B cell (primary cell): ENCODE data around the gene ERC2. TPM values are rescaled to one million over a fixed set of nuclear protein-coding genes. Genes with fewer than 3 reads are reported as not detected.

ENCODE experiments used
- ATAC-seq: fragments of 200-7000 bp; cut with Tn5 transposase; one replicate; pipeline ENCODE4 v1.10.0; 2021; ENCODE audit warnings: low read depth, mild to moderate bottlenecking, moderate number of reproducible peaks, moderate library complexity
- CTCF ChIA-PET: fragments of 350-600 bp; sonication (Branson Sonifier 250); formaldehyde crosslinking; loops from one replicate; lab custom pipeline; 2021; ENCODE audit warnings: antibody characterized with exemption, inconsistent platforms; lab: Charles Lee
- POLR2A ChIA-PET: fragments of 350-600 bp; sonication (Branson Sonifier 250); formaldehyde crosslinking; loops from one replicate; lab custom pipeline; 2021; ENCODE audit warnings: antibody characterized with exemption; lab: Charles Lee
- DNase-seq: peaks from one replicate; pipeline ENCODE4 v3.0.0; 2013
- H2AFZ ChIP-seq: 2 replicates; pipeline ENCODE4 v1.6.1; 2012; ENCODE audit warnings: mild to moderate bottlenecking, low read depth, low read length; ENCODE audit not compliant: insufficient read depth, poor library complexity, severe bottlenecking
- H3K27ac ChIP-seq, 2 donors: 1 replicate in 1 of 2; 2 replicates in 1 of 2; pipeline ENCODE4 v1.5.1; 2012 to 2013; ENCODE audit warnings: low read length in 2 of 2, mild to moderate bottlenecking in 2 of 2, moderate library complexity in 1 of 2
- H3K27me3 ChIP-seq, 4 experiments: fragments of 200-600 bp in 1 of 4; sonication (generic) in 1 of 4; replicated peaks in 1 of 4; 1 replicate in 2 of 4; 2 replicates in 2 of 4; pipeline versions ENCODE4 v1.6.1 to v1.7.0; 2013 to 2016; ENCODE audit warnings: low read length in 3 of 4, mild to moderate bottlenecking in 2 of 4, mixed read lengths in 1 of 4, moderate library complexity in 1 of 4; ENCODE audit not compliant: insufficient read depth in 4 of 4, control insufficient read depth in 3 of 4; ENCODE audit errors: control extremely low read depth in 1 of 4
- H3K36me3 ChIP-seq, 2 experiments: replicated peaks in 1 of 2; 1 replicate in 1 of 2; 2 replicates in 1 of 2; pipeline versions ENCODE4 v1.6.1 to v1.7.1; 2013; ENCODE audit warnings: low read length in 1 of 2; ENCODE audit not compliant: insufficient read depth in 2 of 2, control insufficient read depth in 1 of 2; ENCODE audit errors: control extremely low read depth in 1 of 2, extremely low read depth in 1 of 2
- H3K4me1 ChIP-seq, 2 donors: fragments of 200-600 bp in 1 of 2; sonication (generic) in 1 of 2; 1 replicate in 1 of 2; 2 replicates in 1 of 2; pipeline versions ENCODE4 v1.5.1 to v1.6.1; 2013 to 2017; ENCODE audit warnings: low read length in 2 of 2; ENCODE audit not compliant: control insufficient read depth in 2 of 2, insufficient read depth in 2 of 2
- H3K4me2 ChIP-seq: replicated peaks from 2 replicates; pipeline ENCODE3; 2012; ENCODE audit warnings: mild to moderate bottlenecking, low read depth, low read length; ENCODE audit not compliant: poor library complexity, severe bottlenecking
- H3K4me3 ChIP-seq, 5 experiments: fragments of 200-600 bp in 1 of 5; sonication (generic) in 1 of 5; 1 replicate in 3 of 5; 2 replicates in 2 of 5; pipeline versions ENCODE4 v1.5.1 to v1.7.0; 2011 to 2016; ENCODE audit warnings: low read length in 4 of 5, mild to moderate bottlenecking in 4 of 5, low read depth in 2 of 5, control low read depth in 1 of 5, moderate library complexity in 1 of 5; ENCODE audit not compliant: insufficient read depth in 1 of 5; ENCODE audit errors: control extremely low read depth in 1 of 5, extremely low read depth in 1 of 5
- H3K79me2 ChIP-seq: fragments of 200-600 bp; sonication (generic); one replicate; pipeline ENCODE4 v1.6.0; 2016; ENCODE audit warnings: low read length; ENCODE audit not compliant: control insufficient read depth, insufficient read depth
- H3K9ac ChIP-seq: fragments of 200-600 bp; sonication (generic); 2 replicates; pipeline ENCODE4 v1.6.1; 2017; ENCODE audit warnings: mild to moderate bottlenecking, low read length, moderate library complexity
- H3K9me3 ChIP-seq, 3 donors: one replicate each; pipeline versions ENCODE4 v1.6.1 to v1.7.1; 2013; ENCODE audit warnings: low read length in 2 of 3; ENCODE audit not compliant: control insufficient read depth in 2 of 3, insufficient read depth in 1 of 3; ENCODE audit errors: control extremely low read depth in 1 of 3
- H4K20me1 ChIP-seq: 2 replicates; pipeline ENCODE4 v1.6.0; 2012; ENCODE audit warnings: mild to moderate bottlenecking, low read length; ENCODE audit not compliant: insufficient read depth, control insufficient read depth, poor library complexity, severe bottlenecking
- H3K27ac Mint-ChIP-seq: one replicate; pipeline ENCODE4 v1.8.0; 2021; ENCODE audit warnings: mixed read lengths
- H3K27me3 Mint-ChIP-seq: one replicate; pipeline ENCODE4 v1.8.0; 2021; ENCODE audit warnings: mixed read lengths
- H3K4me1 Mint-ChIP-seq: one replicate; pipeline ENCODE4 v1.8.0; 2021; ENCODE audit warnings: mixed read lengths
- H3K4me3 Mint-ChIP-seq: one replicate; pipeline ENCODE4 v1.8.0; 2021; ENCODE audit warnings: mixed read lengths
- H3K9me3 Mint-ChIP-seq: one replicate; pipeline ENCODE4 v1.8.0; 2022; ENCODE audit warnings: mixed read lengths; ENCODE audit not compliant: insufficient read depth
- EZH2 ChIP-seq: IDR thresholded peaks from 2 replicates; pipeline ENCODE4 v1.6.1; 2012; ENCODE audit warnings: borderline replicate concordance, low read depth, mild to moderate bottlenecking, moderate library complexity, low read length; ENCODE audit not compliant: insufficient read depth, poor library complexity, severe bottlenecking
- WGBS: methylation state at CpG from one replicate; pipeline ENCODE4 v1.1.5; 2013; ENCODE audit warnings: missing lambda C conversion rate; ENCODE audit not compliant: insufficient coverage; 5-methylcytosine and 5-hydroxymethylcytosine counted together
- intact Hi-C: fragments of 100-400 bp; cut with micrococcal nuclease; formaldehyde crosslinking; loops from one replicate; pipeline ENCODE4 v1.10.0; 2022
- polyA plus RNA-seq: library from polyadenylated mRNA; depleted of rRNA; stranded (reverse); fragments of >200 nt; gene quantifications from 2 replicates; pipeline ENCODE4 v1.2.3, GENCODE V29; 2012
- total RNA-seq, 2 donors: library from RNA; stranded (reverse); fragments of 120-200 nt in 1 of 2; gene quantifications; 1 replicate in 1 of 2; 2 replicates in 1 of 2; pipeline versions ENCODE4 v1.2.3 to v1.2.4, GENCODE V29; 2013 to 2022
- TF ChIP-seq, protein P1 (sequence below): fragments of 200-600 bp; IDR thresholded peaks from one replicate; pipeline ENCODE4 v1.8.0; 2022; ENCODE audit warnings: antibody characterized with exemption, mild to moderate bottlenecking

ERC2 gene
- total and polyA plus RNA-seq, 2 donors (not counting 1 experiment from before 2014, with no cell fraction given): not detected

DNA sequence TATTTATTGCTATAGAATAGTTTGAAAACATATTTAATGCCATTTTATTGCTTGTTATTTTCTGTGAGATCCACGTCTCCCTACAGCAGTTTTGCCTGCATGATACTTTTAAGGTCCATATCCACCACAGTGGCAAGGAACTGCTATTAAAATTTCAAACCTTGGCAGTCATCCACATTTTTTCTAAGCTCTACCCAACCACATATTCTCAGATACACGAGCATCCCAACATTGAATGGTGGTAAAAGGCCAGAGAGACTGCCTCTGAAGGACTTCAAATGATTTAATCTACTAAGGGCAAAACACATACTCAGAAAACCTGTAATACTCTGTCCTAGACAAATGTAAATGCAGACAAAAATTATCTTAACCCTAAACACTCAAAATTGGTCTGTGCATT lies 173.1 kb downstream of the ERC2 start:
- H4K20me1 ChIP-seq: no peaks in the 10 kb centered on the region
- no peak for ATAC-seq
- H3K79me2 ChIP-seq: no peaks in the 10 kb centered on the region
- H3K9ac ChIP-seq: no peak overlapping the region
- no peak overlapping the region for H3K4me2 ChIP-seq
- H3K27me3 ChIP-seq: peaks cover 0 to 3% (median 0%) of the 10 kb centered on the region in 4 experiments
- Mint-ChIP-seq H3K27ac (no peak overlapping the region), H3K4me3 (no peak overlapping the region), H3K9me3 (peaks cover 3% of the 10 kb centered on the region), H3K27me3 (peaks cover 3% of the 10 kb centered on the region), H3K4me1 (no peaks in the 10 kb centered on the region)
- H3K4me3 ChIP-seq: no peak overlapping the region
- no peak overlapping the region for H2AFZ ChIP-seq
- intact Hi-C loops: no loop called here
- WGBS: 57% methylated on average over 1 of the region's 2 CpGs
- no peaks in the 10 kb centered on the region for H3K4me1 ChIP-seq
- H3K27ac ChIP-seq: no peak overlapping the region
- H3K36me3 ChIP-seq: no peaks in the 10 kb centered on the region
- CTCF ChIA-PET: no interaction called here
- TF ChIP-seq, protein P1, sequence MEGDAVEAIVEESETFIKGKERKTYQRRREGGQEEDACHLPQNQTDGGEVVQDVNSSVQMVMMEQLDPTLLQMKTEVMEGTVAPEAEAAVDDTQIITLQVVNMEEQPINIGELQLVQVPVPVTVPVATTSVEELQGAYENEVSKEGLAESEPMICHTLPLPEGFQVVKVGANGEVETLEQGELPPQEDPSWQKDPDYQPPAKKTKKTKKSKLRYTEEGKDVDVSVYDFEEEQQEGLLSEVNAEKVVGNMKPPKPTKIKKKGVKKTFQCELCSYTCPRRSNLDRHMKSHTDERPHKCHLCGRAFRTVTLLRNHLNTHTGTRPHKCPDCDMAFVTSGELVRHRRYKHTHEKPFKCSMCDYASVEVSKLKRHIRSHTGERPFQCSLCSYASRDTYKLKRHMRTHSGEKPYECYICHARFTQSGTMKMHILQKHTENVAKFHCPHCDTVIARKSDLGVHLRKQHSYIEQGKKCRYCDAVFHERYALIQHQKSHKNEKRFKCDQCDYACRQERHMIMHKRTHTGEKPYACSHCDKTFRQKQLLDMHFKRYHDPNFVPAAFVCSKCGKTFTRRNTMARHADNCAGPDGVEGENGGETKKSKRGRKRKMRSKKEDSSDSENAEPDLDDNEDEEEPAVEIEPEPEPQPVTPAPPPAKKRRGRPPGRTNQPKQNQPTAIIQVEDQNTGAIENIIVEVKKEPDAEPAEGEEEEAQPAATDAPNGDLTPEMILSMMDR: no peak
- TF ChIP-seq EZH2: no peak
- POLR2A ChIA-PET: no interaction called here
- no peaks in the 10 kb centered on the region for H3K9me3 ChIP-seq
- no peak for DNase-seq

DNA sequence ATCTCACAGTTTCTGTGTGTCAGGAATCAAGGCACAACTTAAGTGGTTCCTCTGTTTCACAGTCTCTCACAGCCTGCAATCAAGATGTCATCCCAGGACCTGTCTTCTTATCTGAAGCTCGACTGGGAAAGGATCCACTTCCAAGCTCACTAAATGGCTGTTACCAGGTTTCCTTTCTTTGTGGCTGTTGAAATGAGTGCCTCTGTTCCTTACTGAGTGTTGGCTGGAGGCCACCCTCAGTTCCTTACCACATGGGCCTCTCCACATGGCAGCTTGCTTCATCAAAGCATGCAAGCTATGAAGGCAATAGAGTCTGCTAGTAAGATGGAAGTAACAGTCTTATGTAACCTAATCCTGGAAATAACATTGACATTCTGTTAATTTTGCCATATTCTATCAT lies 174.0 kb downstream of the ERC2 start:
- no peak overlapping the region for H3K4me3 Mint-ChIP-seq
- POLR2A ChIA-PET: no interaction called here
- CTCF ChIA-PET: no interaction called here

More for the DNA sequence above, 174.0 kb downstream of the ERC2 start:
- H3K27ac Mint-ChIP-seq: no peak overlapping the region
- TF ChIP-seq, protein P1: no peak
- no peak for TF ChIP-seq EZH2
- no peaks in the 10 kb centered on the region for H3K4me1 Mint-ChIP-seq
- Histone ChIP-seq H3K36me3 (no peaks in the 10 kb centered on the region), H3K9ac (no peak overlapping the region), H3K79me2 (no peaks in the 10 kb centered on the region), H3K27ac (no peak overlapping the region), H3K4me3 (no peak overlapping the region), H3K4me1 (no peaks in the 10 kb centered on the region), H4K20me1 (no peaks in the 10 kb centered on the region), H2AFZ (no peak overlapping the region), H3K9me3 (no peaks in the 10 kb centered on the region), H3K27me3 (peaks cover 0 to 3% (median 0%) of the 10 kb centered on the region in 4 experiments), H3K4me2 (no peak overlapping the region)
- DNase-seq (no peak), ATAC-seq (no peak)
- no CpG with 5 or more reads among the region's 1 CpG for WGBS
- intact Hi-C loops: no loop called here
- H3K9me3 Mint-ChIP-seq: peaks cover 3% of the 10 kb centered on the region
- no peaks in the 10 kb centered on the region for H3K27me3 Mint-ChIP-seq
